ENCODE data around the gene EHMT1.
"Not testable (repeated sequence)": the region's sequence is repeated elsewhere in the genome, so short reads cannot be mapped to it uniquely, and the experiment has no call there.

EHMT1 gene

GRCh38 chr9:137804908-137805630, 186.3 kb downstream of the EHMT1 start:
- DNase-seq (ENCODE audit: low read depth, low spot score): no peak

DNA sequence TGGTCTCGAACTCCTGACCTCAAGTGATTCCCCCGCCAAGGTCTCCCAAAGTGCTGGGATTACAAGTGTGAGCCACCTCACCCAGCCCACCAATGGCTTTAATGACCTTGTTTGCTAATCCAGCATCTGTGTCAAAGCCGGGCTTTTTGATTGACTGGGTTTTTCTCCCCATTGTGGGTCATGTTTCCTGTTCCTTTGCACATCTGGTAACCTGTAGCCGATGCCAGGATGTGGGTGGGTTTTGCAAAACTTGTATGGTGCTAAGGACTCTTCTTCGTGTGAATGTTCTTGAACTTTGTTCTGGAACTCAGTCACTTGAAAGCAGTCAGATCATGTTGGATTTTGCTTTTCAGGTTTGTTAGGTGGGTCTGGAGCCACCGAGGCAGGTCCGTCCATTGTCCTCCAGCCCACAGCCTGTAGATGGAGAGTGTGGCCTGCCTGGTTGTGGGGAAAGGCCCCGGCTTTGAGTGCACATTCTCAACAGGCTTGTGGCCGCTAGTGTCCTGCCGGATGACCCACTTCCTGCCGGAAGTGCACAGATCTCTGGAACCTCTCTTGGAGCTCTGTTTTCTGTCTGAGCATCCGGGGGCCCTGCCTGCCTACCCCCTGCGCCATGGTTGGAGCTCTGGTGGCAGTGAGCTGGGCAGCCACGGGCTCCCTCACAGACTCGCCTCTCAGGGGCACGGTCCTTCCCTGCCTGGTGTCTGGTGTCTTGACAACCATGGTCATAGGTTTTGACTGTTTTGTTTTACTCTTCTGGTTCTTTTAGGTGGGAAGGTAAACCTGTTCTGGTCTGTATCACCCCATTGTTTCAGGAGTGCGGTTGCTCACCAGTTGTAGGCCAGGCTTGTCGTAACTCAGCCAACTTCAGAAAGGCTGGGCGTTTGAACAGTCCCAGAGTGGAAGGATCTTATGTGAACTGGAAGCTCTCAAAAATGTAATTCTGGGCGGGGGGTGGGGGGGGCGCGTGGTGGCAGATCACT, 189.2 kb downstream of the EHMT1 start:
- no peak for DNase-seq (ENCODE audit: low read depth, low spot score)

DNA sequence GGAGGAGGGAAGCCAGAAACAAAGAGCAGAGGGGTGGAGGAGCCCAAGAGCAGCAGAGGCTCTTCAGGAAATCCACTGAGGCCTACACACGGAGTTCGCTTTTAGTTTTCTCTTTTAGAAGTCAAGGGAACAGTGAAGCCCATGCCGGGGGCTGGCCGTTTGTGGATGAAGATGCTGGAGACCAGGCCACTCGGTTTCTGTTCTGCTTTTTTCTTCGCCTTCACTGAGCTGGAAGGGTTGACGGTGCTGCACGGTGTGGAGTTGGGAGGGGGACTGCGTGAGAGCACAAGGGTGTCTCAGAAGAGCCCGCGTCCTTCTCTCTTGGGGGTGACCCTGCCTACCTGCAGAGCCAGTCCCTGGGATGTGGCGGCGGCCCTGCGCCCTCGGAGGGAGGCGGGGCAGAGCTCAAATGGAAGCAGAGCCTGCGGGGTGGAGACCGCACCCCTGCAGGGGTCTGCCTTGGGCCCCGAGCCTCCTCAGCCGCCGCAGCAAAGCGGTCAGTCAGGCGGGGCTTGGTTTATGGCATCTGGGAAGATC, 190.3 kb downstream of the EHMT1 start:
- no peak for DNase-seq (ENCODE audit: low read depth, low spot score)

GRCh38 chr9:137809726-137810450, 191.1 kb downstream of the EHMT1 start:
- not testable (repeated sequence) for DNase-seq (ENCODE audit: low read depth, low spot score)

- no peak for DNase-seq (ENCODE audit: low read depth, low spot score)
Measured at GRCh38 chr9:137811283-137811870, 192.6 kb downstream of the EHMT1 start.

DNA sequence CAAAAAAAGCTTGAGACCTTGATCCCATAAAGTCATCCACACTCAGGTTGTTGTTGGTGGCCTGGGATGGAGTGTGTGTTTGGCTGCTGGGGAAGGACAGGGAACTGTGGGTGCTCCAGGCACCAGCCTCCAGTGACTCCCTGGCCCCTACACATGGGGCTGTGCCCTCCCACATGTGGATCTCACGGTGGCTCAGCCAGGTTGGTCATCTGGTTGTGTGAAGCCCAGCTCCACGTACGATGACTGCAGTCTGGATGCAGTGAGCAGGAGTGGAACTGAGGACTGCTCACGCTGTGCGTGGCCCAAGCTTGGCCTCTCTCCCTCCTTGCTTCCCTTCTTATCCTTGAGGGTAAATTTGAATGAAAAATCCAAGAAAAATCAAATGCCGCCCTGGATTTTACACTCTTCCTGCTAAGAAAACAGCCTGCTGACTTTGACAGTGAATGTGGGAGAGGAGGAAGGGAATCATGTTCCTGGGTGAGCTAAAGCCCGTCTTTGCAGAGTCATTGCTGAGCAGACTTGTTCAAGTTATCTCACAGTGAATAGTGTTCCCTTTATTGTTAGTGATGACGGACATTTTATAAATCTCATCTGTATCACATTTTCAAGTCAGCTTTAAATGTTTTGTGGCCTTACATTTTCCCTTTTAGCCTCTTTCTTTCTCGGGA, 193.7 kb downstream of the EHMT1 start:
- DNase-seq (ENCODE audit: low read depth, low spot score): no peak

GRCh38 chr9:137813167-137813566, 194.4 kb downstream of the EHMT1 start:
- DNase-seq (ENCODE audit: low read depth, low spot score): no peak

DNA sequence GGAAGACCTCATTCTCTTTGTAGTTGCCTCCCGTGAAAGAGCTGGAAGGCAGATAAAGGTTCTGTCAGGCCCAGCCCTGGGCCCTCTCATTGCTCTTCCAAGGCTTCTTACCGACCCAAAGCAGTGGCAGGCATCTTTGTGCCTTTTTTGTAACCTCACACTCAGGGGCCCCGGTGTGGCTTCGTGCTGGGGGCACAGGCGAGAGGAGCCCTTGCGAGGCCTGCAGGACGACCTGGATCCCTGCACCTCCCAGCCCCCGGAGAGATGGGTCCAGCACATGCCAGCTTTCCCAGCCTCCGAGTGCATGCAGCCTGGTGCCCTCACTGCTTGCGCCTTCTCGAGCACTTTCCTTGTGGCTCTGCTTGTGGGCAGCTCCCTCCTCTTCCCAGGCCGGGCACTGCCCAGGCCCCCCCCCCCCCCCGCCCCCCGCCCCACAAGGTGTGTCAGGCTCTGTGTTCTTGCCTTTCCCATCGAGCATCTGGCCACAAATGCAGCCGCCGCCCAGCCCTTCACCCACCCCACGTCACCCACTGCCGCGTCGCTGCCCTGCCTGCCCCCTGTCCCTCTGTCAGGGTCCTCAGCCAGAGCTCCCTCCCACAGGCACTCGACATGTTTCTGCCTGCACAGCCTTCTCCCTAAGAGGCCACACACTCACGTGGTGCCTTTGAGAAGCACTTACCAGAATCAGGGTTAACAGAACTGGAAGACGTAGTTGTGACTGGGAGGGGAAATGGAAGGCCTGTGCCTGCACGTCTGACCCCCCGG, 195.0 kb downstream of the EHMT1 start:
- DNase-seq (ENCODE audit: low read depth, low spot score): no peak

DNA sequence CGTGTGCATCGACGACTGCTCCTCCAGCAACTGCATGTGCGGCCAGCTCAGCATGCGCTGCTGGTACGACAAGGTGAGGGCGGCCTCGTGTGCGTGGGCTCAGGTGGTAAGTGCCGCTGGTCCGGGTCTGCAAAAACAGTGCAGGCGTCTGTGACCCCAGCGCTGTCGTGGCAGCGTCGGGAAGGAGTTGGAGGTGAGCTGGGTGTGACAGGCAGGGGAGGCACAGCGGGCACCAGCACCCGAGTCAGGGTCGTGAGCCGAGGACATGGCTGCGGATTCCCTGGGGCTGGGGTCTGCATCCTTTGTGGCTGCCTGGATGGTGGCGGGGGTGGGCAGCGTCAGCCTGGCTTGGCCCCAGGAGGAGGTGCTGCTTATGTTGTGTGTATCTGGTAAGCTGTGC, 195.6 kb downstream of the EHMT1 start:
- no peak for DNase-seq (ENCODE audit: low read depth, low spot score)

- no peak for DNase-seq (ENCODE audit: low read depth, low spot score)
Measured at GRCh38 chr9:137814841-137815240, 196.0 kb downstream of the EHMT1 start.

- DNase-seq (ENCODE audit: low read depth, low spot score): no peak
Measured at GRCh38 chr9:137815256-137816255, 196.8 kb downstream of the EHMT1 start.

GRCh38 chr9:137816531-137817235, 197.9 kb downstream of the EHMT1 start:
- DNase-seq (ENCODE audit: low read depth, low spot score): no peak

- no peak for DNase-seq (ENCODE audit: low read depth, low spot score)
Measured at GRCh38 chr9:137817236-137818200, 198.7 kb downstream of the EHMT1 start.

DNA sequence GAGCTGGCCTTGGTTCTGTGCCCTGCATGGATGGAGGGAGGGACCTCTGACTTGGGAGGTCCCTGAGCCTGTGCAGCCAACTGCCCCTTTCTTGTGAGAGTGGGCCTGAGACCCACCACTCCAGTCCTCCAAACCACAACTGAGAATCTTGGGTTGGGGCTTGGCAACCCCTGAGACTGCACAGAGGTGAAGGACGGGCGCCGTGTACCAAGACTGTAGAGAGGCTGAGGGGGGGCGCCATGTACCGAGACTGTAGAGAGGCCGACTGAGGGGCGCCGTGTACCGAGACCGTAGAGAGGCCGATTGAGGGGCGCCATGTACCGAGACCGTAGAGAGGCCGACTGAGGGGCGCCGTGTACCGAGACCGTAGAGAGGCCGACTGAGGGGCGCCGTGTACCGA, 199.5 kb downstream of the EHMT1 start:
- no peak for DNase-seq (ENCODE audit: low read depth, low spot score)

DNA sequence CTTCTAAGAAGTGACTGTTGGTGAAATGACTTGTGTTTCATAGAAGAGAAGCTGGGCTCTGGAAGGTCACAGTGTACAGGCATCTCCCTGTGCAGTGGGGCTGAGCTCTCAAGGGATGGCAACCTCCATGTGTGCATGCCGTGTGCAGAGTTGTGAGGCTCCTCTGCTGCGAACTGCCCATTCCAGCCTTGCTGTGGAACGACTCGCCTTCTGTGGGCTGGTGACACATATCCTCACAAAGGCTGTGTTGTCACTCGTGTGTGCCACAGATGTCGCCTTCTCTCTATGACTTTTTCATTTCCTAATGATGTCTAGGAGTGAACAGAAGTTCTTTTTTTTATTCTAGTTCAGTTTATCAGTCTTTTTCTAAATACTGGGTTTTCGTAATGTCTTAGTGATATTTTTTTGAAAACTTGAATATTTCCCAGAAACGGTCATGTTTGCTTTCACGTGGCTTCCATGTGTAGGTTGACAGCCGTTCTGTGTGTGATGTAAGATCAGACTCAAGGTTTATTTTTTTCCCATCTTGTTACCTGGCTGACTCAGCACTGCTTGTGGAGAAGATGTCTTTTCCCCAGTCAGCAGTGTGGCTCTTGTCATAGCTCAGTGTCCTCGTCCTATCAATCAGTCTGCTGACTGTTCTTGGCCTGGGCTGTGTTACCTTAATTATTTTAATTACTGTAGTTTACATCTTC, 201.5 kb downstream of the EHMT1 start:
- no peak for DNase-seq (ENCODE audit: low read depth, low spot score)

- DNase-seq (ENCODE audit: low read depth, low spot score): no peak
Measured at GRCh38 chr9:137823986-137824771, 205.4 kb downstream of the EHMT1 start.

Data from astrocyte of the hippocampus (primary cell).